ENCODE measurements around the gene MYO1C.
"Not testable (repeated sequence)": the region's sequence is repeated elsewhere in the genome, so short reads cannot be mapped to it uniquely, and the experiment has no call there.

The MYO1C gene

DNA sequence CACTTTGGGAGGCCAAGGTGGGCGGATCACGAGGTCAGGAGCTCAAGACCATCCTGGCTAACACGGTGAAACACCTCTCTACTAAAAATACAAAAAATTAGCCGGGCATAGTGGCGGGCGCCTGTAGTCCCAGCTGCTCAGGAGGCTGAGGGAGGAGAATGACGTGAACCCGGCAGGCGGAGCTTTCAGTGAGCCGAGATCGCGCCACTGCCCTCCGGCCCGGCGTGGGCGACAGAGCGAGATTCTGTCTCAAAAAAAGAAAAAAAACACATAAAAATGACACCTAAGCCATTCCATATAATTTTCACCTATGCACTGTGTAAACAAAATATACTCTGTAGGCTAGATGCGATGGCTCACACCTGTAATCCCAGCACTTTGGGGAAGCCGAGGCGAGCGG lies 42.2 kb downstream of the MYO1C start:
- H3K4me3 Mint-ChIP-seq; H3K9me3 Mint-ChIP-seq; H3K36me3 Mint-ChIP-seq (ENCODE audit: low read depth); H3K27ac Mint-ChIP-seq; H3K27me3 Mint-ChIP-seq (ENCODE audit: low read depth): not testable (repeated sequence)
- H3K4me1 Mint-ChIP-seq (ENCODE audit: low read depth) = peaks cover 37% of the 10 kb centered on the region

DNA sequence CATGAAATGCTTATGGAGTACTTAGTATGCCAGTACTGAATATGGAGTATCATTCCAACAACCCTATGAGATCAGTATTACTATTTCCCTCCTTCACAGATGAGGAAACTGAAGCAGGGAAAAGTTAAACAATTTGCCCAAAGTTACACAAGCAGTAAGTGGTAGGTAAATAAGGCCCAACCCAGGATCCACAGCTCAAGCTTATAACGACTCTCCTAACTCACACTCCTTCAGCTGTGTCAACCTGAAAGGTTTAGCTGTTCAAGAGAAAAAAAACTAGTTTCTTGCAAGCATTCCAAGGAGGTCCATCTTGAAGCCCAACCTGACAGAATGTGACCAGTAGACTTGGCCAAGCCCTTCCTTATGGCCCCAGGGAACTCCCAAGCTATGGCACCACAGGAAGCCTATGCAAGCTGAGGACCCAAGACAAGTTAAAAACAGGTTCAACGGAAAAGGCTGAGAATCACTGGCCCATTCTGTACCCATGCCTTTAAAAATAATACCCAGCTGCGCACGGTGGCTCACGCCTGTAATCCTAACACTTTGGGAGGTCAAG lies 43.0 kb downstream of the MYO1C start:
- no peaks in the 10 kb centered on the region for H3K9me3 Mint-ChIP-seq
- H3K4me3 Mint-ChIP-seq = no peak overlapping the region
- H3K36me3 Mint-ChIP-seq (ENCODE audit: low read depth) = peaks cover 6% of the 10 kb centered on the region
- no peak overlapping the region for H3K27ac Mint-ChIP-seq
- H3K27me3 Mint-ChIP-seq (ENCODE audit: low read depth) = no peaks in the 10 kb centered on the region
- H3K4me1 Mint-ChIP-seq (ENCODE audit: low read depth) = peaks cover 33% of the 10 kb centered on the region

GRCh38 chr17:1447052-1447451 lies 45.4 kb downstream of the MYO1C start:
- H3K4me1 Mint-ChIP-seq (ENCODE audit: low read depth) = peaks cover 24% of the 10 kb centered on the region

GRCh38 chr17:1446201-1446600 lies 46.3 kb downstream of the MYO1C start:
- Mint-ChIP-seq H3K27ac (no peak overlapping the region), H3K36me3 (ENCODE audit: low read depth) (peaks cover 4% of the 10 kb centered on the region), H3K27me3 (ENCODE audit: low read depth) (no peaks in the 10 kb centered on the region), H3K4me1 (ENCODE audit: low read depth) (peaks cover 22% of the 10 kb centered on the region), H3K9me3 (no peaks in the 10 kb centered on the region), H3K4me3 (no peak overlapping the region)

More at GRCh38 chr17:1447052-1447451, 45.4 kb downstream of the MYO1C start:
- Mint-ChIP-seq H3K27ac (no peak overlapping the region), H3K4me3 (no peak overlapping the region), H3K9me3 (no peaks in the 10 kb centered on the region), H3K27me3 (ENCODE audit: low read depth) (no peaks in the 10 kb centered on the region), H3K36me3 (ENCODE audit: low read depth) (peaks cover 6% of the 10 kb centered on the region)

GRCh38 chr17:1445695-1446094 lies 46.8 kb downstream of the MYO1C start:
- H3K27me3 Mint-ChIP-seq (ENCODE audit: low read depth); H3K9me3 Mint-ChIP-seq; H3K36me3 Mint-ChIP-seq (ENCODE audit: low read depth); H3K4me3 Mint-ChIP-seq; H3K27ac Mint-ChIP-seq: not testable (repeated sequence)
- peaks cover 22% of the 10 kb centered on the region for H3K4me1 Mint-ChIP-seq (ENCODE audit: low read depth)

DNA sequence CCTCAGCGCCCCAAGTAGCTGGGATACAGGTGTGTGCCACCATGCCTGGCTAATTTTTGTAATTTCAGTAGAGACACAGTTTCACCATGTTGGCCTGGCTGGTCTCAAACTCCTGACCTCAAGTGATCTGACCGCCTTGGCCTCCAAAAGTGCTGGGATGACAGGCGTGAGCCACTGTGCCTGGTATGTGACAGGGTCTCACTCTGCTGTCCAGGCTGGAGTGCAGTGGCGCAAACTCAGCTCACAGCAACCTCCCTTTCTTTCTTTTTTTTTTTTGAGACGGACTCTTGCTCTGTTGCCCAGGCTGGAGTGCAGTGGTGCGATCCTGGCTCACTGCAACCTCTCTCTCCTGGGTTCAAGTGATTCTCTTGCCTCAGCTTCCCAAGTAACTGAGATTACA lies 49.8 kb downstream of the MYO1C start:
- not testable (repeated sequence) for H3K27ac Mint-ChIP-seq; H3K36me3 Mint-ChIP-seq (ENCODE audit: low read depth)

GRCh38 chr17:1442187-1442586 lies 50.3 kb downstream of the MYO1C start:
- peaks cover 14% of the 10 kb centered on the region for H3K4me1 Mint-ChIP-seq (ENCODE audit: low read depth)
- H3K27me3 Mint-ChIP-seq (ENCODE audit: low read depth) = no peaks in the 10 kb centered on the region
- peaks cover 1% of the 10 kb centered on the region for H3K36me3 Mint-ChIP-seq (ENCODE audit: low read depth)
- H3K4me3 Mint-ChIP-seq = no peak overlapping the region
- H3K27ac Mint-ChIP-seq = no peak overlapping the region
- no peaks in the 10 kb centered on the region for H3K9me3 Mint-ChIP-seq

More for the DNA sequence above, 49.8 kb downstream of the MYO1C start:
- H3K4me1 Mint-ChIP-seq (ENCODE audit: low read depth) = peaks cover 16% of the 10 kb centered on the region
- not testable (repeated sequence) for H3K27me3 Mint-ChIP-seq (ENCODE audit: low read depth); H3K9me3 Mint-ChIP-seq; H3K4me3 Mint-ChIP-seq

DNA sequence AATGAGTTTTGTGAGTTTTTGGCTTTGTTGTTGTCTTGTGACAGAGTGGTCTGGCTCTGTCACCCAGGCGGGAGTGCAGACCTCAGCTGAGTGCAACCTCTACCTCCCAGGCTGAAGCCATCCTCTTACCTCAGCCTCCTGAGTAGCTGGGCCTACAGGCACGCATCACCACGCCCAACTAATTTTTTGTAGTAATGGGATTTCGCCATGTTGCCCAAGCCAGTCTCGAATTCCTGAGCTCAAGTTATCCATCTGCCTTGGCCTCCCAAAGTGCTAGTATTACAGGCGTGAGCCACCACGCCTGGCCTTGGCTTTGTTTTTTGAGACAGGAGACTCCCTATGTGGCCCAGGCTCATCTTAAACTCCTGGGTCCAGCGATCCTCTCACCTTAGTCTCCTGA lies 51.6 kb downstream of the MYO1C start:
- Mint-ChIP-seq H3K27me3 (ENCODE audit: low read depth) (no peaks in the 10 kb centered on the region), H3K4me3 (no peak overlapping the region), H3K27ac (no peak overlapping the region), H3K4me1 (ENCODE audit: low read depth) (peaks cover 12% of the 10 kb centered on the region), H3K36me3 (ENCODE audit: low read depth) (peaks cover 8% of the 10 kb centered on the region), H3K9me3 (no peaks in the 10 kb centered on the region)

DNA sequence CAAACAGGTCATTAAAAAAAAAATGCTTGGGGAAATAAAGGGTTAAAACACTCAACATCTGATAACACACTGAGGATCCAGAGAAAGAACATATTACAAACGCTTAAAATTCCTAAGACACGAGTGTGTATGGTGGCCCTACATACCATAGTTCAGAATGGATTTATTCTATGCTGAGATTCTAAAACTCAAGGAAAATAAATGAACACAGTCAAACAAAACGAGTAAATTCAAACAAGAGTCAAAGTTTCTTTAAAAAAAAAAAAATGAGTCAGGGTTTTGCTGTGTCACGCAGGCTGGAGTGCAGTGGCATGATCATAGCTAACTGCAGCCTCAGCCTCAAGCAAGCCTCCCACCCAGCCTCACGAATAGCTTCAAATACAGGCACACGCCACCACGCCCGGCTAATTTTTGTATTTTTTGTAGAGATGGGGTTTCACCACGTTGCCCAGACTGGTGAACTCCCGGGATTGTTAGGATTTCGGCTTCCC lies 53.8 kb downstream of the MYO1C start:
- H3K27me3 Mint-ChIP-seq (ENCODE audit: low read depth) = no peaks in the 10 kb centered on the region
- H3K27ac Mint-ChIP-seq = no peak overlapping the region
- H3K4me3 Mint-ChIP-seq = no peak overlapping the region
- H3K9me3 Mint-ChIP-seq = no peaks in the 10 kb centered on the region
- H3K4me1 Mint-ChIP-seq (ENCODE audit: low read depth) = peaks cover 9% of the 10 kb centered on the region
- H3K36me3 Mint-ChIP-seq (ENCODE audit: low read depth) = peaks cover 14% of the 10 kb centered on the region

- Mint-ChIP-seq H3K36me3 (ENCODE audit: low read depth) (peaks cover 25% of the 10 kb centered on the region), H3K4me1 (ENCODE audit: low read depth) (peaks cover 20% of the 10 kb centered on the region), H3K27me3 (ENCODE audit: low read depth) (no peaks in the 10 kb centered on the region), H3K27ac (no peak overlapping the region), H3K4me3 (no peak overlapping the region), H3K9me3 (no peaks in the 10 kb centered on the region)
Observed at GRCh38 chr17:1435326-1435725, 57.2 kb downstream of the MYO1C start.

DNA sequence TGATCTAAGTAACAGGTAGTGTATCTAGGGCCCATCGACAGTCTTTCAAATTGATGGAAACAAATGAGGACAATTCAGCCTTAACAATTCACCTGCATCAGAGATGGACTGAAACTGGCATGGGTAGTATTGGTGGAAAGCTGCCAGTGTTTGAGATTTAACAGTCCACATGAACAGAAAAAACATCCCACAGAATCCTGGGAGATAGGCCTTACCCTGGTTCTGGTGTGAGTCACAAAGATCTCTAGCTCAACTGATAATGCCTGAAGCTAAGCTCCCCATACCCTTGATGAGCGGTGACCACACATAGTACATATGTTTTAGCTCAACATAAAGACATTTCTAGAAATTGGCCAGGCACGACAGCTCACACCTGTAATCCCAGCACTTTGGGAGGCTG lies 58.3 kb downstream of the MYO1C start:
- Mint-ChIP-seq H3K27me3 (ENCODE audit: low read depth) (no peaks in the 10 kb centered on the region), H3K36me3 (ENCODE audit: low read depth) (peaks cover 25% of the 10 kb centered on the region), H3K4me1 (ENCODE audit: low read depth) (peaks cover 20% of the 10 kb centered on the region), H3K4me3 (no peak overlapping the region), H3K27ac (no peak overlapping the region), H3K9me3 (no peaks in the 10 kb centered on the region)

DNA sequence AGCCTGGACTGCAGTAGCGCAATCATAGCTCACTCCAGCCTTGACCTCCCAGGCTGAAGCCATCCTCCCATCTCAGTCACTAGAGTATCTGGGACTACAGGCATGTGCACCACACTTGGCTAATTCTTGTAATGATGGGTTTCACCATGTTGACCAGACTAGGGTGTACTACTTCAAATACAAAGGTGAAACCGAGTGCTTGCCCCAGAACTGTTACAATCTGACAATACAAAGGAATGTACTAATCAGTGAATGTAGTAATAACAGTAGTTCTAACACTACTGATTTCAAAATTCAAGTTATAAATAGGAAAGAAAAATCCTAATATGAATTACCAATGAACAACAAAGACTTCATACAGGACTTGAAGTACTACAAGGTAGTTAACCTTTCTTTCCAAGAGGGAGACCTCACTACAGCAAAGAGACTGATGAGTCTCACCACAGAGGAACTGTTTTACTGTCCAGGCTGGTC lies 60.8 kb downstream of the MYO1C start:
- Mint-ChIP-seq H3K4me1 (ENCODE audit: low read depth) (peaks cover 14% of the 10 kb centered on the region), H3K4me3 (no peak overlapping the region), H3K27me3 (ENCODE audit: low read depth) (no peaks in the 10 kb centered on the region), H3K9me3 (no peaks in the 10 kb centered on the region), H3K36me3 (ENCODE audit: low read depth) (peaks cover 24% of the 10 kb centered on the region), H3K27ac (no peak overlapping the region)

DNA sequence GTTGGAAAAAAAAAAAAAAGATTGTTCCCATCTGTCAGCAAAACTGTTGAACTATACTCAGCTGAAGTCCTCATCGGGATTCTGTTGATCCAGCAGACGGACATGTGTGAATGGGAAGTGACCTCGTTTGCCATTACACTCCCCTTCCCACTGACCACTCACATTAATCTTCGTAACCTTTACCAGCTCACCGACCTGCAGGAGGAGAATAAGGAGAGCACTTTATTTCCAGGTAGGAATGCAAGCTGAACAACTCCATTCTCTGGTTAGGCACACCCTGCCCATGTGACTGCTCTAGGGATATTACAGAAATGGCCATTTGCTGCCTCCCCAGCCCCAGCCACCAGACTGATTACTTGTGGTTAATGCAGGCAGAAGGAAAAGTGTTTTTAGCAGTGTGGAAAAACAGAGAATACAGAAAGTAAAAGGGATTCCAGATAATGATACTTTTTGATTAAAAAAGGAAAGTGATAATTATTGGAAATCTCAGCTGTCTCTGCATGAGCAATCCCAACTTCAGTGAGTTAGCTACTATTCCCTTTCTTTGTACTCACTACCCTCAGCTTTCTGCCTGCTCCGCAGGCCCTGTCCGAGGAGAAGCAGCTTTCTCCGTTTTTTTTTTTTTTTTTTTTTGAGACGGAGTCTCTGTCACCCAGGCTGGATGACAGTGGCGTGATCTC lies 68.9 kb downstream of the MYO1C start:
- Mint-ChIP-seq H3K9me3 (no peaks in the 10 kb centered on the region), H3K27me3 (ENCODE audit: low read depth) (no peaks in the 10 kb centered on the region), H3K4me1 (ENCODE audit: low read depth) (peaks cover 2% of the 10 kb centered on the region), H3K27ac (no peak overlapping the region), H3K4me3 (no peak overlapping the region), H3K36me3 (ENCODE audit: low read depth) (peaks cover 31% of the 10 kb centered on the region)

GRCh38 chr17:1422885-1423284 lies 69.6 kb downstream of the MYO1C start:
- Mint-ChIP-seq H3K9me3 (no peaks in the 10 kb centered on the region), H3K27me3 (ENCODE audit: low read depth) (no peaks in the 10 kb centered on the region), H3K36me3 (ENCODE audit: low read depth) (peaks cover 29% of the 10 kb centered on the region), H3K4me3 (no peak overlapping the region), H3K27ac (no peak overlapping the region), H3K4me1 (ENCODE audit: low read depth) (peaks cover 2% of the 10 kb centered on the region)

GRCh38 chr17:1421470-1421869 lies 71.0 kb downstream of the MYO1C start:
- no peak overlapping the region for H3K4me3 Mint-ChIP-seq
- H3K36me3 Mint-ChIP-seq (ENCODE audit: low read depth) = peaks cover 29% of the 10 kb centered on the region
- no peaks in the 10 kb centered on the region for H3K9me3 Mint-ChIP-seq
- no peak overlapping the region for H3K27ac Mint-ChIP-seq
- H3K27me3 Mint-ChIP-seq (ENCODE audit: low read depth) = no peaks in the 10 kb centered on the region
- H3K4me1 Mint-ChIP-seq (ENCODE audit: low read depth) = peaks cover 2% of the 10 kb centered on the region
